A549 (cell line): Measurements from ENCODE around the gene BUD23. TPM values are rescaled to one million over a fixed set of nuclear protein-coding genes. Genes with fewer than 3 reads are reported as not detected.

ENCODE experiments used
- ATAC-seq, 2 experiments: fragments of 200-7000 bp in 1 of 2; fragments of >200 bp in 1 of 2; cut with Nextera tagmentation in 1 of 2; cut with Tn5 transposase in 1 of 2; 3 replicates each; pipeline versions ENCODE4 v1.8.0 to v1.9.1; 2018 to 2020; ENCODE audit warnings: mild to moderate bottlenecking in 1 of 2, moderate library complexity in 1 of 2
- CTCF ChIA-PET: fragments of 300-600 bp; sonication (Branson Sonifier 250); formaldehyde crosslinking; extraction: SDS; loops from one replicate; lab custom pipeline; 2021; ENCODE audit warnings: antibody characterized with exemption, inconsistent platforms; lab: Yijun Ruan, JAX
- POLR2A ChIA-PET: fragments of 350-600 bp; formaldehyde crosslinking; extraction: SDS; loops from one replicate; lab custom pipeline; 2021; ENCODE audit warnings: antibody characterized with exemption, inconsistent platforms; lab: Yijun Ruan, JAX
- DNase-seq, 2 experiments: peaks; one replicate each; pipeline versions ENCODE4 v3.0.0 to v3.0.0-alpha.2; 2011 to 2016; ENCODE audit warnings: low read depth in 1 of 2, low spot score in 1 of 2
- FAIRE-seq: peaks from 2 replicates; lab custom pipeline; 2011; peaks lifted over from hg19 to GRCh38; lab: Jason Lieb, UNC
- H3K27ac ChIP-seq, 2 experiments: fragments of >200 bp; sonication (Bioruptor Twin); formaldehyde crosslinking; 3 replicates each; pipeline ENCODE4 v1.5.1; 2016 to 2017
- H3K4me1 ChIP-seq: fragments of >200 bp; sonication (Bioruptor Twin); formaldehyde crosslinking; 3 replicates; pipeline ENCODE4 v1.6.1; 2016
- H3K4me2 ChIP-seq: fragments of >200 bp; sonication (Bioruptor Twin); formaldehyde crosslinking; 3 replicates; pipeline ENCODE4 v1.6.1; 2016
- H3K4me3 ChIP-seq: fragments of >200 bp; sonication (Bioruptor Twin); formaldehyde crosslinking; 3 replicates; pipeline ENCODE4 v1.5.1; 2016
- H3K9me3 ChIP-seq: fragments of >200 bp; sonication (Bioruptor Twin); formaldehyde crosslinking; 3 replicates; pipeline ENCODE4 v1.6.1; 2016
- CBX2 ChIP-seq: fragments of 200-600 bp; sonication (generic); IDR thresholded peaks from 2 replicates; pipeline ENCODE4 v1.6.1; 2016; ENCODE audit warnings: low read depth, mild to moderate bottlenecking, borderline replicate concordance
- CHD2 ChIP-seq: fragments of 150-350 bp; IDR thresholded peaks from 2 replicates; pipeline ENCODE4 v1.6.1; 2014; ENCODE audit warnings: low read length; ENCODE audit not compliant: partially characterized antibody
- CHD4 ChIP-seq: fragments of 200-600 bp; sonication (generic); IDR thresholded peaks from 2 replicates; pipeline ENCODE4 v1.6.1; 2016; ENCODE audit warnings: antibody characterized with exemption, mild to moderate bottlenecking, borderline replicate concordance
- EHF ChIP-seq: fragments of 250-450 bp; sonication (Bioruptor Pico); IDR thresholded peaks from 2 replicates; pipeline ENCODE4 v1.5.0; 2020; ENCODE audit warnings: mild to moderate bottlenecking
- FOSB ChIP-seq: fragments of 250-450 bp; sonication (Bioruptor Pico); IDR thresholded peaks from 2 replicates; pipeline ENCODE4 v1.5.0; 2020; ENCODE audit warnings: mild to moderate bottlenecking, moderate library complexity
- FOSL2 ChIP-seq, 2 experiments: fragments of 450-650 bp in 1 of 2; fragments of >200 bp in 1 of 2; sonication (Bioruptor Twin) in 1 of 2; formaldehyde crosslinking; IDR thresholded peaks; 2 replicates each; pipeline versions ENCODE4 v1.5.0 to v1.6.1; 2016 to 2020; ENCODE audit warnings: mild to moderate bottlenecking in 1 of 2, moderate library complexity in 1 of 2
- FOXS1 ChIP-seq: fragments of 250-450 bp; sonication (Bioruptor Pico); IDR thresholded peaks from 2 replicates; pipeline ENCODE4 v1.5.0; 2020; ENCODE audit warnings: mild to moderate bottlenecking, moderate library complexity
- HOXB5 ChIP-seq: fragments of 250-450 bp; sonication (Bioruptor Pico); IDR thresholded peaks from 2 replicates; pipeline ENCODE4 v1.5.0; 2020; ENCODE audit warnings: mild to moderate bottlenecking, moderate library complexity
- KDM1A ChIP-seq: fragments of 200-600 bp; sonication (generic); IDR thresholded peaks from 2 replicates; pipeline ENCODE4 v1.6.1; 2016; ENCODE audit warnings: low read depth, mild to moderate bottlenecking
- MAFK ChIP-seq: fragments of 450-650 bp; IDR thresholded peaks from 2 replicates; pipeline ENCODE4 v1.6.1; 2014; ENCODE audit not compliant: partially characterized antibody
- POLR2A ChIP-seq: IDR thresholded peaks from 2 replicates; pipeline ENCODE4 v1.6.1; 2012; ENCODE audit warnings: mild to moderate bottlenecking, low read length
- RAD21 ChIP-seq, 2 experiments: fragments of >200 bp in 1 of 2; sonication (Bioruptor Twin) in 1 of 2; formaldehyde crosslinking in 1 of 2; IDR thresholded peaks in 1 of 2; conservative IDR thresholded peaks in 1 of 2; 2 replicates in 1 of 2; 3 replicates in 1 of 2; pipeline ENCODE4 v1.6.1; 2012 to 2018; ENCODE audit warnings: inconsistent platforms in 1 of 2
- RARB ChIP-seq: fragments of 250-450 bp; sonication (Bioruptor Pico); IDR thresholded peaks from 2 replicates; pipeline ENCODE4 v1.8.0; 2021; ENCODE audit warnings: mild to moderate bottlenecking, moderate library complexity
- SMC3 ChIP-seq: fragments of >200 bp; sonication (Bioruptor Twin); formaldehyde crosslinking; IDR thresholded peaks from 3 replicates; pipeline ENCODE4 v1.6.1; 2018; ENCODE audit warnings: inconsistent platforms
- SREBF2 ChIP-seq: fragments of 450-650 bp; IDR thresholded peaks from 2 replicates; pipeline ENCODE4 v1.6.1; 2014; ENCODE audit warnings: mild to moderate bottlenecking, moderate library complexity
- TFCP2L1 ChIP-seq: fragments of 250-450 bp; sonication (Bioruptor Pico); IDR thresholded peaks from 2 replicates; pipeline ENCODE4 v1.5.0; 2021; ENCODE audit warnings: mild to moderate bottlenecking
- TP53 ChIP-seq: fragments of 250-450 bp; sonication (Bioruptor Pico); IDR thresholded peaks from 2 replicates; pipeline ENCODE4 v1.5.0; 2021; ENCODE audit warnings: mild to moderate bottlenecking, moderate library complexity
- ZC3H11A ChIP-seq: fragments of 450-650 bp; IDR thresholded peaks from 2 replicates; pipeline ENCODE4 v1.6.1; 2014; ENCODE audit warnings: antibody characterized with exemption, mild to moderate bottlenecking
- ZFP36 ChIP-seq: fragments of 450-650 bp; IDR thresholded peaks from 2 replicates; pipeline ENCODE4 v1.6.1; 2014; ENCODE audit warnings: borderline replicate concordance; ENCODE audit not compliant: partially characterized antibody
- ZSCAN20 ChIP-seq: fragments of 250-450 bp; sonication (Bioruptor Pico); IDR thresholded peaks from 2 replicates; pipeline ENCODE4 v1.8.0; 2022; ENCODE audit warnings: mild to moderate bottlenecking, moderate library complexity
- WGBS: methylation state at CpG from one replicate; pipeline ENCODE4 v1.1.6; 2017; ENCODE audit errors: missing lambda C conversion rate; 5-methylcytosine and 5-hydroxymethylcytosine counted together
- polyA plus RNA-seq, 4 experiments: library from polyadenylated mRNA; depleted of rRNA in 3 of 4; stranded (reverse); fragments of >200 nt; fragmentation: RNase III in 1 of 4; extraction: RNeasy Plus Mini Kit Qiagen cat#74134 plus additional on column Dnase treatment in 1 of 4; gene quantifications; 2 replicates in 3 of 4; 3 replicates in 1 of 4; pipeline ENCODE4 v1.2.3, GENCODE V29; 2011 to 2017
- TF ChIP-seq, protein P1 (sequence below): fragments of >200 bp; sonication (Bioruptor Twin); formaldehyde crosslinking; IDR thresholded peaks from 2 replicates; pipeline ENCODE4 v1.6.1; 2016
- TF ChIP-seq, protein P2 (sequence below): IDR thresholded peaks from 2 replicates; pipeline ENCODE4 v1.6.1; 2012; ENCODE audit warnings: low read depth, borderline replicate concordance
- TF ChIP-seq, protein P3 (sequence below): fragments of 150-350 bp; IDR thresholded peaks from 2 replicates; pipeline ENCODE4 v1.6.1; 2014; ENCODE audit warnings: low read depth, mild to moderate bottlenecking, low read length
- TF ChIP-seq, protein P4 (sequence below): IDR thresholded peaks from 2 replicates; pipeline ENCODE4 v1.6.1; 2012

BUD23 gene
- polyA plus RNA-seq, 2 of the 4 experiments (the other 2 are of a cell fraction), result 134 to 161 TPM

DNA sequence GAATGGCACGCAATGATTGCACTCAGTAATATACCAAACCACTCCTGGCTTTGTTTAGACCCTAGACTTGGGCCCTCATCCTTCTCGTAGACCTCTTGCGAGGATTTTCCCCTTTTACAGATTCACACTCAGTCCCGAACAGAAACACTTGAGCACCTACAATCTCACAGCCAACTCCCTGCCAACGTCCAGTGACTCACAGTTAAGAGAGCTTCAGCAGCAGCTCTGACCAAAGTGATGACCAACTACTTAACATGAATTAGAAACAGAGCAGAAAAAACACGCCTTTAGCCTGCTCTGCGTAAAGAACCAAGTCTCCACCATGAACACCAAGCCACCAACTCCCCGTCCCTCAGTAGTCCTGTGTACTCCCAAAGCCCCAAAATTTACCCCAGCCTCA, 2.4 kb upstream of the BUD23 start:
- peak overlapping the region; percentile 99 for H3K4me2 ChIP-seq
- 74% methylated on average over 8 of the region's 8 CpGs for WGBS
- TF ChIP-seq CHD2 (no peak), FOXS1 (no peak), CBX2 (no peak), KDM1A (no peak), RAD21 (conservative IDR thresholded peaks at IDR 0.05 in 1 of 2, IDR thresholded peaks at IDR 0.05 in 1 of 2) (no peak), SMC3 (no peak), FOSB (CRISPR knock-in tag) (no peak), RARB (no peak), ZSCAN20 (CRISPR knock-in tag) (no peak), TFCP2L1 (CRISPR knock-in tag) (no peak), ZFP36 (no peak), CHD4 (no peak), TP53 (no peak), MAFK (no peak), FOSL2 (IDR thresholded peaks at IDR 0.05) (no peak), FOSL2 (CRISPR knock-in tag; IDR thresholded peaks at IDR 0.05) (no peak), SREBF2 (no peak), EHF (no peak)
- TF ChIP-seq, protein P1, sequence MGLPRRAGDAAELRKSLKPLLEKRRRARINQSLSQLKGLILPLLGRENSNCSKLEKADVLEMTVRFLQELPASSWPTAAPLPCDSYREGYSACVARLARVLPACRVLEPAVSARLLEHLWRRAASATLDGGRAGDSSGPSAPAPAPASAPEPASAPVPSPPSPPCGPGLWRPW, result no peak
- TF ChIP-seq, protein P2, sequence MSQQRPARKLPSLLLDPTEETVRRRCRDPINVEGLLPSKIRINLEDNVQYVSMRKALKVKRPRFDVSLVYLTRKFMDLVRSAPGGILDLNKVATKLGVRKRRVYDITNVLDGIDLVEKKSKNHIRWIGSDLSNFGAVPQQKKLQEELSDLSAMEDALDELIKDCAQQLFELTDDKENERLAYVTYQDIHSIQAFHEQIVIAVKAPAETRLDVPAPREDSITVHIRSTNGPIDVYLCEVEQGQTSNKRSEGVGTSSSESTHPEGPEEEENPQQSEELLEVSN, result no peak
- TF ChIP-seq, all 56 proteins: peak for 0
- DNase-seq (no peak), FAIRE-seq (no peak), ATAC-seq (no peak)
- CTCF ChIA-PET, result interaction anchor here (0.8 to 2.3 kb wide), 4 partner anchors 13 to 45 kb away, joined by 3 to 7 read pairs (median 3); partner anchors contain the start of gene VPS37D
- no peaks in the 10 kb centered on the region for H3K9me3 ChIP-seq
- H3K4me3 ChIP-seq, result no peak overlapping the region; the same call in 2 of the 3 replicates
- POLR2A ChIA-PET, result interaction anchor here (0.7 kb wide), 1 partner anchor 37 kb away, joined by 3 read pairs; no protein-coding TSS in a partner anchor
- H3K4me1 ChIP-seq, result peaks cover 33% of the 10 kb centered on the region
- no peak overlapping the region for H3K27ac ChIP-seq

DNA sequence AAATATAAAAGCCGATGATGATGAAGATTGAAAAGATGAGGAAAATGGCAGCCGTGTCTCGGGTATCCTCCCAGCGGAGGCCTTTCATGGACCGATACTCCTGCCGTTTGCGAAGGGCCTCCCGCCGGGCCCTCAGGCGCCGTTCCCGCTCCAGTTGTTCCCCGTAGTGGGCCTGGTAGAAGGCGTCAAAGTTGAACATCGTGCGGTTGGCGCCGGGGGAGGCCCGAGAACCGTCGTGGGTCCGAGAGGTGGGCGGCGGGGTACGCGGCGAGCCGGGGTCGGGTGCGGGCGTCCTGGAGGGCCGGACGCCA, 697 bp upstream of the BUD23 start:
- POLR2A ChIA-PET, result no interaction called here

More for the DNA sequence above, 697 bp upstream of the BUD23 start:
- DNase-seq, result no peak
- peak overlapping the region; percentile 77 for H3K4me3 ChIP-seq
- CTCF ChIA-PET, result no interaction called here
- peaks cover 33% of the 10 kb centered on the region for H3K4me1 ChIP-seq
- H3K4me2 ChIP-seq, result peak overlapping the region; percentile 99
- no peak for TF ChIP-seq TP53
- no peak for TF ChIP-seq ZC3H11A
- TF ChIP-seq POLR2A, result no peak
- TF ChIP-seq, protein P3, sequence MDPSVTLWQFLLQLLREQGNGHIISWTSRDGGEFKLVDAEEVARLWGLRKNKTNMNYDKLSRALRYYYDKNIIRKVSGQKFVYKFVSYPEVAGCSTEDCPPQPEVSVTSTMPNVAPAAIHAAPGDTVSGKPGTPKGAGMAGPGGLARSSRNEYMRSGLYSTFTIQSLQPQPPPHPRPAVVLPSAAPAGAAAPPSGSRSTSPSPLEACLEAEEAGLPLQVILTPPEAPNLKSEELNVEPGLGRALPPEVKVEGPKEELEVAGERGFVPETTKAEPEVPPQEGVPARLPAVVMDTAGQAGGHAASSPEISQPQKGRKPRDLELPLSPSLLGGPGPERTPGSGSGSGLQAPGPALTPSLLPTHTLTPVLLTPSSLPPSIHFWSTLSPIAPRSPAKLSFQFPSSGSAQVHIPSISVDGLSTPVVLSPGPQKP, result no peak
- TF ChIP-seq RARB, result no peak
- TF ChIP-seq FOXS1, result no peak
- no peak for TF ChIP-seq HOXB5 (CRISPR knock-in tag)
- no peak for TF ChIP-seq CHD2
- TF ChIP-seq KDM1A, result no peak
- TF ChIP-seq, protein P4, sequence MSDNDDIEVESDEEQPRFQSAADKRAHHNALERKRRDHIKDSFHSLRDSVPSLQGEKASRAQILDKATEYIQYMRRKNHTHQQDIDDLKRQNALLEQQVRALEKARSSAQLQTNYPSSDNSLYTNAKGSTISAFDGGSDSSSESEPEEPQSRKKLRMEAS, result no peak
- ATAC-seq, result peak; percentile 14 to 30; a peak in 5 of 6 replicates
- no peaks in the 10 kb centered on the region for H3K9me3 ChIP-seq
- peak overlapping the region; percentile 84 to 93 for H3K27ac ChIP-seq
- 2% methylated on average over 15 of the region's 33 CpGs for WGBS
- FAIRE-seq, result no peak
